NT2/D1 (cell line): Measurements from ENCODE around the gene OR6K2.

Experiments used
- DNase-seq: peaks from one replicate; pipeline ENCODE4 v3.0.0-alpha.2; 2011; ENCODE audit warnings: low read depth, low spot score
- H3K27me3 ChIP-seq: 2 replicates; pipeline ENCODE4 v1.6.0; 2011; ENCODE audit warnings: mild to moderate bottlenecking; ENCODE audit not compliant: insufficient read length, insufficient read depth
- H3K36me3 ChIP-seq: 2 replicates; pipeline ENCODE4 v1.6.1; 2011; ENCODE audit warnings: mild to moderate bottlenecking, low read length, mixed read lengths; ENCODE audit not compliant: insufficient read depth, insufficient read length
- H3K4me1 ChIP-seq: 2 replicates; pipeline ENCODE4 v1.5.1; 2011; ENCODE audit not compliant: insufficient read depth, insufficient read length
- H3K4me3 ChIP-seq: 2 replicates; pipeline ENCODE4 v1.5.1; 2011; ENCODE audit warnings: low read depth; ENCODE audit not compliant: insufficient read length
- H3K9ac ChIP-seq: 2 replicates; pipeline ENCODE4 v1.6.0; 2011; ENCODE audit warnings: low read depth; ENCODE audit not compliant: insufficient read length
- H3K9me3 ChIP-seq: 2 replicates; pipeline ENCODE4 v1.5.1; 2011; ENCODE audit warnings: mild to moderate bottlenecking, low read length; ENCODE audit not compliant: insufficient read depth
- SUZ12 ChIP-seq: IDR thresholded peaks from 2 replicates; pipeline ENCODE4 v1.6.1; 2011; ENCODE audit not compliant: insufficient read length, insufficient read depth; ENCODE audit errors: extremely low read depth
- YY1 ChIP-seq: IDR thresholded peaks from 2 replicates; pipeline ENCODE4 v1.6.1; 2011; ENCODE audit not compliant: insufficient read length, insufficient read depth
- ZNF274 ChIP-seq: IDR thresholded peaks from 2 replicates; pipeline ENCODE4 v1.6.1; 2011; ENCODE audit warnings: mild to moderate bottlenecking, low read depth, low read length

OR6K2 gene

GRCh38 chr1:158719664-158720063 lies 19.2 kb upstream of the OR6K2 start:
- DNase-seq: no peak
- Histone ChIP-seq H3K36me3 (no peaks in the 10 kb centered on the region), H3K27me3 (no peaks in the 10 kb centered on the region), H3K4me1 (no peaks in the 10 kb centered on the region), H3K9me3 (no peaks in the 10 kb centered on the region), H3K9ac (no peak overlapping the region), H3K4me3 (no peak overlapping the region)
- no peak for TF ChIP-seq ZNF274
- TF ChIP-seq YY1: no peak
- TF ChIP-seq SUZ12: no peak

- no peak overlapping the region for H3K4me3 ChIP-seq
- no peaks in the 10 kb centered on the region for H3K27me3 ChIP-seq
- DNase-seq: no peak
- no peaks in the 10 kb centered on the region for H3K9me3 ChIP-seq
- no peaks in the 10 kb centered on the region for H3K4me1 ChIP-seq
- H3K36me3 ChIP-seq: no peaks in the 10 kb centered on the region
- no peak for TF ChIP-seq ZNF274
- no peak for TF ChIP-seq SUZ12
- no peak for TF ChIP-seq YY1
- no peak overlapping the region for H3K9ac ChIP-seq
Observed at GRCh38 chr1:158717344-158717743, 16.9 kb upstream of the OR6K2 start.

DNA sequence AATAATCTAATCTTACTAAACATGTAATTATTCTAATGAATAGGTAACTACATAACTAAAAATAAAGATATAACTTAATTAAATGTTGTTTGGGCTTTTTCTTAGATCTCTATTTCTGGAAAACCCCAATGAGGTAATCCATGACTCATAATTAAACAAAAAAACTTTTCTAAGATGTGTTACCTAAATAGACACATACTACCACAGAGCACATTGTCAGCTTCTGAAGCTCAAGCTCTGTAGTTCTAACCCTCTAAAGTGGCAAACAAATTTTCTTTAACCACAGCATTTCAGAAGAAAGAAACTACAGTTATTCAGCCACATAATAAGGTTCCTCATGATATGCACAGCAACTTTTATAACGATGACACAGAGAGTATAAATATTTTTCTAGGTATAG lies 15.9 kb upstream of the OR6K2 start:
- H3K27me3 ChIP-seq: no peaks in the 10 kb centered on the region

DNA sequence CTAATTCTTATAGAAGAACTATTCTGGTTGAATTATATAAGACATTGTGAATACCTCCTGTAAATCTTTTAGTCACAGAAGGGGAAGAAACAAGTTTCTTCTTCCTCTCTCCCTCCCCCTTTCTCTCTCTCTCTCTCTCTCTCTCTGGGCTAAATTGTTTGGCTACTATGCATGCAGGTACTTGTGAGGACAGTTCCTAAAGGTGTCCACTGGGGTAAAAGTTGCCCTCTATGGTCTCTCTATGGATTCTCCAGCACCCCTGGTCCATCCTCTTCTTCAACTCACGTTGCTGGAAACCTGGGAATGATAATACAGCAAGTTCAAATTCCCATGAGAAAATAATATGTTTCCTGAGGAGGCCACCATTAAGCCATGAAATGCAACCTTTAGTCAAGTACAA lies 14.3 kb upstream of the OR6K2 start:
- TF ChIP-seq YY1: no peak
- no peak for TF ChIP-seq SUZ12
- TF ChIP-seq ZNF274: no peak
- no peaks in the 10 kb centered on the region for H3K36me3 ChIP-seq
- no peak for DNase-seq
- no peak overlapping the region for H3K4me3 ChIP-seq
- H3K4me1 ChIP-seq: no peaks in the 10 kb centered on the region
- H3K9me3 ChIP-seq: no peaks in the 10 kb centered on the region
- no peaks in the 10 kb centered on the region for H3K27me3 ChIP-seq
- no peak overlapping the region for H3K9ac ChIP-seq

More for the DNA sequence above, 15.9 kb upstream of the OR6K2 start:
- Histone ChIP-seq H3K36me3 (no peaks in the 10 kb centered on the region), H3K9ac (no peak overlapping the region), H3K9me3 (no peaks in the 10 kb centered on the region), H3K4me1 (no peaks in the 10 kb centered on the region), H3K4me3 (no peak overlapping the region)
- DNase-seq: no peak
- TF ChIP-seq SUZ12 (no peak), ZNF274 (no peak)

GRCh38 chr1:158711098-158711497 lies 10.6 kb upstream of the OR6K2 start:
- Histone ChIP-seq H3K9me3 (no peaks in the 10 kb centered on the region), H3K9ac (no peak overlapping the region), H3K36me3 (no peaks in the 10 kb centered on the region), H3K4me3 (no peak overlapping the region), H3K27me3 (no peaks in the 10 kb centered on the region), H3K4me1 (no peaks in the 10 kb centered on the region)
- TF ChIP-seq ZNF274 (no peak), SUZ12 (no peak), YY1 (no peak)
- DNase-seq: no peak

DNA sequence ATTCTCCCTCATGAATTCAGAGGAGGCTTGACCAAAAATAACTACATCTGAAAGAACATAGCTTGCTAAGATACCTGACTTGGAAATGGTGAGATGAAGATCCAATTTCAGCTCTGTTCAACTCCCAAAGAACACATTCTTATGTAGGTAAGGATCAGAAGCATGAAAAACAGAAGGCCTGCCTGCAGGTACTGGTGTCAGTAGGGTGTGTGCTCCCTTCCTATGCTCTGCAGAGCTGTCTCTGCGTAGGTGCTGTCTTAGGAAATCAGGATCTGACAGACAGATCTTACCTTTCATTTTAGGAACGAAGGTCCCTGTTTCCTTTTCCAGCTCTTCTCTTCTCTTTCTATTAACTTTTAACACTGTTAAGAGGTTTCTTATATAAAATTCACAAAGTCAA lies 5.6 kb upstream of the OR6K2 start:
- no peak for DNase-seq
- TF ChIP-seq YY1 (no peak), ZNF274 (no peak), SUZ12 (no peak)
- Histone ChIP-seq H3K9ac (no peak overlapping the region), H3K9me3 (no peaks in the 10 kb centered on the region), H3K4me3 (no peak overlapping the region), H3K27me3 (no peaks in the 10 kb centered on the region), H3K4me1 (no peaks in the 10 kb centered on the region), H3K36me3 (no peaks in the 10 kb centered on the region)

DNA sequence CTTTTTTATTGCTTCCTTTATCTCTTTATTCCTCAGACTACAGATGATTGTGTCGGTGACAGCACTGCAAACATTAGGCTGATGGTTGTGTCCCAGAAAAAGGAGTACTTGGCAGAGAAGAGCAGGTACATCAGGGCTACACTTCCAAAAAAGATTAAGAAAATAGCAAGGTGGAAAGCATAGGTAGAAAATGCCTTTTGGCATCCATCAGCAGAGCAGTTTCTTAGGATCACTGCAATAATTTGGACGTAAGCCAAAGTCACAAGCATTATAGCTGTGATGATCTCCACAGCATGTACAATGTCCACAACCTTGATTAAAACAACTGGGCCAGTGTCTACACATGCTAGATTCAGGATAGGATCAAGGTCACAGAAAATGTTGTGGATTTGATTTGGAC lies 5.9 kb downstream of the OR6K2 start:
- DNase-seq: no peak
- Histone ChIP-seq H3K27me3 (no peaks in the 10 kb centered on the region), H3K4me1 (no peaks in the 10 kb centered on the region), H3K9me3 (no peaks in the 10 kb centered on the region), H3K36me3 (no peaks in the 10 kb centered on the region), H3K4me3 (no peak overlapping the region), H3K9ac (no peak overlapping the region)
- TF ChIP-seq ZNF274 (no peak), YY1 (no peak)

DNA sequence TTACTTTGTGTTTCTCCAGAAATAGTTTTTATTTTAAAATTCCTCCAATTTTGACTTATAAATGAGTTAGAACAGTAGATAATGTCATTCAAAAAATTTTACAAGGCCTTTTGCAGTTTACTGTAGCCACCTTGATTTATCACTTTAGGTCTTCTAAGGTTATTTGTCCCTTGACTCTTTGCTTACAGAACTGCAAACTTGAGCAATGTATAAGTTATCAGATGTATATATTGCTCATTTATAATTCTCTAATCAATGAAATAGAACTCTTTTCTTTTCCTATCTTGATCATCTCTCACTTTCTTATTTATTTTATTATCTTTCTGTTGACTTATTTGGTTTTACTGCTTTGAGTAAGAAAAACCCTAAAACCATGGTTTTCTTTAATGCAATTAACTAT lies 8.1 kb downstream of the OR6K2 start:
- no peak for DNase-seq
- Histone ChIP-seq H3K4me3 (no peak overlapping the region), H3K9me3 (no peaks in the 10 kb centered on the region), H3K9ac (no peak overlapping the region), H3K36me3 (no peaks in the 10 kb centered on the region), H3K4me1 (no peaks in the 10 kb centered on the region), H3K27me3 (no peaks in the 10 kb centered on the region)
- TF ChIP-seq SUZ12: no peak
